C4-2B (cell line): ENCODE measurements around the gene WDR76.

Experiments
- CTCF ChIP-seq: fragments of 450-650 bp; conservative IDR thresholded peaks from 2 replicates; pipeline ENCODE4 v1.5.1; 2017; ENCODE audit warnings: mild to moderate bottlenecking
- ZFX ChIP-seq: fragments of 450-650 bp; IDR thresholded peaks from 2 replicates; pipeline ENCODE4 v1.6.1; 2017

DNA sequence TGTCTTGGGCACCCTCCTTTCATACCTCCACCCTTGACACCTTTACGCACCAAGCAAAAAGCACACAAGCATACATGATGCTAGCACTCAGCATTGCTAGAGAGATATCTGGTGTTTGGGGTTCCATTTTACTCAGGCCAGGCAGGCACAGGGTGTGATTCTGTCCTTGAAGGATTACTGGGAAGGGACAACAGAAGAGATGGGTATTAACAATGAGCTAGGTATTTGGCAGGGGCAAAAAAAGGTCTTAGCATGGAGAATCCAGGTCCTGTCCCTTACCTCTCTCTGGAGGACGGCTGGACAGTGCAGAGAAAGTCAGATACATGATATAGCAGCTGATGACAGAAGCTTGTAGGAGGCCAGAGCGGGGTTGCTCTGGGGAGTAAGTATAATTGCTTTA lies 30.2 kb upstream of the WDR76 start:
- TF ChIP-seq CTCF (no peak), ZFX (no peak)
